Tracheal epithelial cell (primary cell): ENCODE data around the gene GRK5. TPM values are rescaled to one million over a fixed set of nuclear protein-coding genes. Genes with fewer than 3 reads are reported as not detected.

ENCODE experiments used
- total RNA-seq: library from RNA; depleted of rRNA; stranded (reverse); fragments of >200 nt; gene quantifications from 2 replicates; pipeline ENCODE4 v1.2.1, GENCODE V29; 2014

Gene GRK5
- total RNA-seq, result 2.8 and 3.6 TPM in 2 replicates

GRCh38 chr10:119207366-119207666 is at the start of gene GRK5:
Gene GRK5, plus strand, starts transcription at chr10:119207571. Its CDS starts 347 bp downstream, at chr10:119207918.

GRCh38 chr10:119165171-119166117 is 41.9 kb upstream of the GRK5 start, which contains the start of gene SFXN4:
Gene SFXN4, minus strand, starts transcription at chr10:119165714. Its CDS starts 67 bp downstream, at chr10:119165647.

GRCh38 chr10:119178372-119179119 is 28.8 kb upstream of the GRK5 start, which contains the start of gene PRDX3:
Gene PRDX3, minus strand, starts transcription at chr10:119178812. Its CDS starts 22 bp downstream, at chr10:119178790.

Other genes starting within 250 kb of the GRK5 start
- 0.64 and 1.7 TPM in 2 replicates for gene NANOS1, start 177.9 kb upstream of the GRK5 start, total RNA-seq
- 133 and 178 TPM in 2 replicates for gene EIF3A, start 126.8 kb upstream of the GRK5 start, total RNA-seq
- 64.6 and 79.3 TPM in 2 replicates for gene DENND10, start 103.5 kb upstream of the GRK5 start, total RNA-seq
- 37.5 and 42.9 TPM in 2 replicates for gene SFXN4, start 41.9 kb upstream of the GRK5 start, total RNA-seq
- gene PRDX3, start 28.8 kb upstream of the GRK5 start, total RNA-seq, result 175 and 185 TPM in 2 replicates